Left lobe of liver (tissue), 2 donors: Measurements from ENCODE around the gene KMT2E. TPM values are rescaled to one million over a fixed set of nuclear protein-coding genes. Genes with fewer than 3 reads are reported as not detected.

Experiments used
- ATAC-seq: fragments of 200-7000 bp; cut with Tn5 transposase; one replicate; pipeline ENCODE4 v1.9.1; 2020; ENCODE audit warnings: mild to moderate bottlenecking, moderate library complexity
- DNase-seq: peaks from one replicate; pipeline ENCODE4 v3.0.0-alpha.2; 2020; ENCODE audit warnings: low spot score
- total RNA-seq: library from RNA; stranded (reverse); gene quantifications from one replicate; pipeline ENCODE4 v1.2.1, GENCODE V29; 2021
- donor health status: DM: no; HTN: no; CAD: no; lungs with moderate emphysema.
- donor health status: DM: no; HTN: yes; CAD: no.

The KMT2E gene
- total RNA-seq, 1 donor from 2014 or later, result 22.9 TPM

- ATAC-seq (no peak), DNase-seq (no peak)
Measured at GRCh38 chr7:105060923-105061322, 46.9 kb downstream of the KMT2E start.

GRCh38 chr7:105065104-105065503 is 51.1 kb downstream of the KMT2E start:
- DNase-seq (no peak), ATAC-seq (no peak)

GRCh38 chr7:105067691-105068090 is 53.7 kb downstream of the KMT2E start:
- ATAC-seq, result no peak
- no peak for DNase-seq

- no peak for ATAC-seq
- no peak for DNase-seq
Measured at GRCh38 chr7:105068886-105069285, 54.9 kb downstream of the KMT2E start.

DNA sequence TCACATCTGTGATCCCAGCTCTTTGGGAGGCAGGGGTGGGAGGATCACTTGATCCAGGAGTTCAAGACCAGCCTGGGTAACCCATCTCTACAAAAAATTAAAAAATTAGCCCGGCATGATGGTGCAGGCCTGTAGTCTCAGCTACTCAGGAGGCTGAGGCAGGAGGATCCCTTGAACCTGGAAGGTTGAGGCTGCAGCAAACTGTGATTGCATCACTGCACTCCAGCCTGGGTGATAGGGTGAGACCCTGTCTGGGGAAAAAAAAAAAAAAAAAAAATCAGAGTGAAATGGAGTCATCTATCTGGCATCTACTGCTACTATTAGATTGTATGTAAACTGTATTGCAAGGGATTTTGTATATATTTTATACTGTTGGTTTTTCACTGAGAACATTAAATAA is 59.1 kb downstream of the KMT2E start:
- no peak for ATAC-seq
- no peak for DNase-seq

DNA sequence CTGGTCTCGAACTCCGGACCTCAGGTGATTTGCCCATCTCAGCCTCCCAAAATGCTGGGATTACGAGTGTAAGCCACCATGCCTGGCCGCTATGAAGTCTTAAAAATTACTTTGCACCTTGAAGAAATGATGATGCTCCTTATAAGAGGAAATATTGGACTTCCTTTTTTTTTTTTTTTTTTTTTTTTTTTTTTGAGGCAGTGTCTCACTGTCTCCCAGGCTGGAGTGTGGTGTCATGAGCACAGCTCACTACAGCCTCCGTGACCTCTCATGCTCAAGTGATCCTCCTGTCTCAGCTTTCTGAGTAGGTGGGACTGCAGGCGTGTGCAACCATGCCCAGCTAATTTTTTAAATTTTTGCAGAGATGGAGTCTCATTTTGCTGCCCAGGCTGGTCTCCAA is 65.3 kb downstream of the KMT2E start:
- no peak for DNase-seq
- ATAC-seq, result no peak

- ATAC-seq, result no peak
- no peak for DNase-seq
Measured at GRCh38 chr7:105084581-105084980, 70.6 kb downstream of the KMT2E start.

DNA sequence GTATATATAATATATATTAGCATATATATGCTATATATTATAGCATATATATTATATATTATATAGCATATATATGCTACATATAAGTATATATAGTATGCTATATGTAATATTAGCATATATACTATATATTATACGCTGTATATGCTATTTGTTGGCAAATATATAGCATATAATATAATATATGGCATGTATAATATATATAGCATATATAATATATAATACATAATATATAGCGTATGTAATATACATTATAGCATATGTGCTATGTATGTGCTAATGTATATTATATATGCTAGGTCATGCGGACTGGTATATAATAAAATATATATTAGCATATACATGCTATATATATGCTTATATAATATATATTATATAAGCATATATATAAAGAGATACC is 72.8 kb downstream of the KMT2E start:
- DNase-seq (no peak), ATAC-seq (no peak)

DNA sequence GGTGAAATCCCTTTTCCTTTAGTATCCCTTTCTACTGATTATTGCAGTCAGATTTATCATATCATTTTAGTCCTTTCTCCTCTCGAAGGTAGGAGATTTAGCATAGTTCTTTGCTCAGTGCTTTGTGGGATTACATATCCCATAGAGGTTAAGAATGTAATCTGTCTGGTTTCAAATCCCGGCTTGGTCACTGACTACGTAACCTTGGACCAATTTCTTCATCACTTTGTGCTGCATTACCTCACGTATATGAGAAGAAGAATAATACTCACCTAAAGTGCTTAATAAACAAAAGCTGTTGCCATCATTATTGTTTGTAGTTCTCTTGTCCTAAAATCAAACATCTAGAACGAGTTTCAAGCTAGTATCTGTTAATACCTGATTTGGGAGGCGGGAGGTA is 74.0 kb downstream of the KMT2E start:
- DNase-seq (no peak), ATAC-seq (no peak)

DNA sequence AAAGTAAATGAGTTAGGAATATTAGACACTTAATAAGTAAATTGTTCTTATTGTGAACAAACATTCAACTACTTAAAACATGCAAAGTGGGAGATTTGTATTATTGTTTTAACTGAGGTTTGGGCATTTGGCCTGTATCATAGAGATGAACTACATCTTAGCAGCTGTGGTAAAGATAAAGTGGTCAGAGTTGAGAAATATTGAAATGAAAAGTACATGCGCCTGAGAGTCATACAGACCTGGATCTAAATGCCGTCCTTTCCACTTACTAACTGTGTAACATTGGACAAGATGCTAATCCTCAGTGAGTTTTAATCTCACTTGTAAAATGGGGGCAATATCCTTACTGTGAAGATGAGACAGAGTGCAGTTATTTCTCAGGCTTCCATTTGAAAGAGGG is 74.5 kb downstream of the KMT2E start:
- DNase-seq (no peak), ATAC-seq (no peak)

- ATAC-seq (no peak), DNase-seq (no peak)
Measured at GRCh38 chr7:105094966-105095365, 81.0 kb downstream of the KMT2E start.

DNA sequence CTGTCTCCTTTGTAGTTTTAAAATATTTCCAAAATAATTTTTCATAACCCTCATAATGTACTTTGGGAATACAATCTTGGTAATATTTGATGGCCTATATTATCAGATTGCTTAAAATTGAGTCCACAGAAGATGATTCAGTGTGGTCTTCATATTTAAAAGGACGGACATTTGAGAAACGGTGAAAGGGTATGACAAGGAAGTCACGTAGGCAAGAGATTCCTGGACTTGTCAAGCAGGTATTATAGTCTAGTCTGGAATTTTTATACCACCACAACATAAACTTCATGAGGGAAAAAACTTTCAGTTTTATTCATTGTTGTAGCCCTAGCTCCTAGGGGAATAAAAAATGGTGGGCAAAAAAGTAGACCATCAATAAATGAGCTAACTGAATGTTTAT is 82.3 kb downstream of the KMT2E start:
- DNase-seq (no peak), ATAC-seq (no peak)

DNA sequence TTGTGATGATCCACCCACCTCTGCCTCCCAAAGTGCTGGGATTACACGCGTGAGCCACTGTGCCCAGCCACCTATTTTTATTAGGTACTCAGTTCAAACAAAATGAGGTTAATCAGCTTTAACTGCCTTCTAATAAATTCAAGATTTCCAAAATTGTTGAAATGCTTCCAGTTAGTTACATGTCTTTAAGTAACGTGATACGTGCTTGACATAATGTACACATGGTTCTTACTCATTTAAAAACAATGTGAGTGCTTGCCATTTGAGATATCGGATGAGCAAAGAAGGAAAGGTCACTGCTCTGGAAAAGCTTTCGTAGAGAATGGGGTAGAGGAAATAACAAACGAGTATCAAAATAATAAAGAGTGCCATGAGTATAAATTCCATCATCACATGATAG is 83.6 kb downstream of the KMT2E start:
- ATAC-seq, result no peak

DNA sequence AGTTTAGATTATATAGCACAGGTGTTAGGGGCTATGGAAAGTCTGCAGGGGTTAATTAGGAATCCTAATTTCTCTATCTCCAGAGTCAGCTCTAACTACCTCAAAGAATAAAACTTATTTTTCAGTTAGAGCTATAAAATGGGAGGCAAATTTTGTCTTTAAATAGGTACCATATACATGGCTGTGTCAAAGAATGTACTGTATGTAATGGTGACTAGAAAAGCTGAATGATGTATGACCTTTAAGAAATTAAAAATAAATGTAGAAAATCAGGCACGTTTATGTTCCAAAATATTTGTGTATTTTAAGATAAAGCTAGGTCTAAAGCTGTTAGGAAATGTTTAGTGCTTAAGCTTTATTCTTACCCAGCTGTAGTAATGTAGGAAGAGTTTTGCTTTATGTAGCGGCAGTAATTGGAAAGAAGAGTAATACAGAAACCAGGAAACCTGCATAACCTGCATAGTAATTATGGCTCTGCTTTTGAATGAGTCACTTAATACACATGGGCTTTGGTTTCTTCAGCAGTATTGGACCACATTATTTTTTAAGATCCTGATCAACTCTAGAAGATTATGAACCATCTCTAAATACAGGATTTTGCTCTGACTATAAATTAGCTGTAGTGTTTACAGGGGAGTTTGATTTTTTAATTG is 85.0 kb downstream of the KMT2E start:
- DNase-seq, result no peak
- no peak for ATAC-seq

More for the DNA sequence above, 83.6 kb downstream of the KMT2E start:
- no peak for DNase-seq

- ATAC-seq (peak; percentile 75), DNase-seq (no peak)
Measured at GRCh38 chr7:105101864-105102263, 87.9 kb downstream of the KMT2E start.

DNA sequence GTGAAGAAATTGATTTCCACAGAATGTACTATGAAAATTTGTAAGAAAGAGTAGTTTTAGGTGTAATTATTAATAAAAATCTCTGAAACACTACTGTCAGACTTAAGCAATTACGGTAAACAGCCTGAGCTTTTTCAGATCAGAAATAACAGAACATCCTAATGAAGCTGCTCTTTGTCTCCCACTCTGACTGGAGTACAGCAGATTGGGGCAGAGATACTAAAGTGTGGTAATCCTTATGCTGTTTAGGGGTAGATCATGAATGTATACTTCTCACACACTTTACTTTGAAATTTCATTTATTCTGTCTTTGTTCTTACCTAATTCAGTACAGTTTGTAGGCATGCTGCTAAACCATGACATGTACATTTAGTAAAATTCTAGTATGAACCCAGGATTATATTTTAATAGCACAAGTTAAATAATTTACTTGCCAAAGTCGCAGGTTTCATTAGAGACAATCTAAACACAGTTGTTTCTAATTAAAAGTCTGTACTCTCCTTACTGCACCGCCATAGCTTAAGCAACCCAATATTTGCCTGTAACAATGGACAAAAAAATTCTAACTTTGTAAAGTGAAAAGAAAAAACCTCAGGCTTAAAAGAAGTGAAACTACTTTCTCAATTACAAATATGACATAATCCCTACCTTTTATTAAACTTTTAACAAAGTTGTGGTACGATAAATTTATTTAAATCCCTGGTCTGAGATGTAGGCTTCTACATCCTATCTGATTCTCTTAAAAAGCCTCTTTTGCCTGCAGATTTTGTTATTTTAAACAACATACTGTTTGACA is 88.8 kb downstream of the KMT2E start:
- ATAC-seq (peak; percentile 17), DNase-seq (no peak)

- DNase-seq (no peak), ATAC-seq (no peak)
Measured at GRCh38 chr7:105105579-105105978, 91.6 kb downstream of the KMT2E start.

- DNase-seq (no peak), ATAC-seq (no peak)
Measured at GRCh38 chr7:105106473-105106872, 92.5 kb downstream of the KMT2E start.

- no peak for DNase-seq
- no peak for ATAC-seq
Measured at GRCh38 chr7:105107458-105107857, 93.5 kb downstream of the KMT2E start.

DNA sequence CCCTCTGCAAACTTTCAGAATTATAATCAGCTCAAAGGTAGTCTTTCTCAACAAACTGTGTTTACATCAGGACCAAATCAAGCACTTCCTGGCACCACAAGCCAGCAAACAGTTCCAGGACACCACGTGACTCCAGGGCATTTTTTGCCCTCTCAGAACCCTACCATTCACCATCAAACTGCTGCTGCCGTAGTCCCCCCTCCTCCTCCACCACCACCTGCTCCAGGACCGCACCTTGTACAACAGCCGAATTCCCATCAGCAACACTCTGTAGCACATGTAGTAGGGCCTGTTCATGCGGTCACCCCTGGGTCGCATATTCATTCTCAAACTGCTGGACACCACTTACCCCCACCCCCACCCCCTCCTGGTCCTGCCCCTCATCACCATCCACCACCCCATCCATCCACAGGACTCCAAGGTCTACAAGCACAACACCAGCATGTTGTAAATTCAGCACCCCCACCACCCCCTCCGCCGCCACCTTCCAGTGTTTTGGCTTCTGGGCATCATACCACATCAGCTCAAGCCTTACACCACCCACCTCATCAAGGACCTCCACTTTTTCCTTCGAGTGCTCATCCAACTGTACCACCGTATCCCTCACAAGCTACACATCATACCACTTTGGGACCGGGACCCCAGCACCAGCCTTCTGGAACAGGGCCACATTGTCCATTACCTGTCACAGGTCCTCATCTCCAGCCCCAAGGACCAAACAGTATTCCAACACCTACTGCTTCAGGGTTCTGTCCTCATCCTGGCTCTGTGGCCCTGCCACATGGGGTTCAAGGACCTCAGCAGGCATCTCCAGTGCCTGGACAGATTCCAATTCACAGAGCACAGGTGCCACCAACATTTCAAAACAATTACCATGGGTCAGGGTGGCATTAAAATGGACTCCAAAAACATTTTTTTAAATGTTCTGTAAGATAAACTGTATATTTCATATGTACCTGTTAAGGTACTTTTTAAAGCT is 98.7 kb downstream of the KMT2E start:
- DNase-seq, result peak; percentile 83
- ATAC-seq, result peak; percentile 89
